GM12878 (cell line): Measurements from ENCODE around the gene APLP2. TPM values are rescaled to one million over a fixed set of nuclear protein-coding genes. Genes with fewer than 3 reads are reported as not detected.
A peak's percentile ranks its signal among the peaks of the same experiment; 100 is the strongest.

Source experiments
- ATAC-seq: fragments of 200-7000 bp; cut with Tn5 transposase; 3 replicates; pipeline ENCODE4 v1.9.1; 2020; ENCODE audit warnings: mild to moderate bottlenecking, moderate library complexity
- BruUV-seq: library from RNA; stranded (reverse); fragments of 400-500 nt; replicated peaks from 2 replicates; lab custom pipeline; 2021; lab: Mats Ljungman, UMichigan
- CTCF ChIA-PET: fragments of 300-600 bp; sonication (Branson Sonifier 250); formaldehyde crosslinking; extraction: SDS; loops from one replicate; lab custom pipeline; 2021; ENCODE audit warnings: inconsistent platforms; lab: Yijun Ruan, JAX
- POLR2A ChIA-PET: fragments of 350-600 bp; formaldehyde crosslinking; extraction: SDS; loops from one replicate; lab custom pipeline; 2021; ENCODE audit warnings: inconsistent platforms; lab: Charles Lee
- RAD21 ChIA-PET: fragments of 300-600 bp; sonication (Branson Sonifier 250); formaldehyde crosslinking; loops from one replicate; lab custom pipeline; 2023; ENCODE audit warnings: antibody characterized with exemption; ENCODE audit not compliant: unreplicated experiment; lab: Charles Lee
- SMC1A ChIA-PET: fragments of 300-600 bp; sonication (Branson Sonifier 250); formaldehyde crosslinking; loops from one replicate; lab custom pipeline; 2023; ENCODE audit not compliant: unreplicated experiment, uncharacterized antibody; lab: Charles Lee
- DNase-seq: peaks from one replicate; pipeline ENCODE4 v3.0.0-alpha.2; 2011; ENCODE audit warnings: low read depth, low spot score
- FAIRE-seq: peaks from 3 replicates; lab custom pipeline; 2011; peaks lifted over from hg19 to GRCh38; lab: Jason Lieb, UNC
- H2AFZ ChIP-seq: 2 replicates; pipeline ENCODE4 v1.6.0; 2011; ENCODE audit warnings: low read depth, low read length, control low read depth; ENCODE audit not compliant: control insufficient read depth
- H3K27ac ChIP-seq: 2 replicates; pipeline ENCODE4 v1.5.1; 2011; ENCODE audit warnings: control low read depth; ENCODE audit not compliant: control insufficient read depth, insufficient read depth
- H3K27me3 ChIP-seq, 2 experiments: replicated peaks in 1 of 2; 2 replicates each; pipeline versions ENCODE4 v1.6.0 to v1.6.1; 2011; ENCODE audit warnings: low read length in 1 of 2; ENCODE audit not compliant: control insufficient read depth in 2 of 2, insufficient read depth in 2 of 2
- H3K36me3 ChIP-seq, 2 experiments: 2 replicates each; pipeline ENCODE4 v1.5.1; 2011; ENCODE audit warnings: low read length in 1 of 2; ENCODE audit not compliant: control insufficient read depth in 2 of 2, insufficient read depth in 2 of 2
- H3K4me1 ChIP-seq: 2 replicates; pipeline ENCODE4 v1.6.1; 2011; ENCODE audit warnings: mild to moderate bottlenecking, low read length, moderate library complexity, mixed read lengths; ENCODE audit not compliant: control insufficient read depth, insufficient read depth
- H3K4me2 ChIP-seq: 2 replicates; pipeline ENCODE4 v1.6.0; 2011; ENCODE audit warnings: control low read depth; ENCODE audit not compliant: control insufficient read depth, insufficient read depth
- H3K4me3 ChIP-seq: fragments of 200-600 bp; sonication (generic); 2 replicates; pipeline ENCODE4 v1.5.1; 2016
- H3K79me2 ChIP-seq: 2 replicates; pipeline ENCODE4 v1.6.0; 2011; ENCODE audit warnings: low read length; ENCODE audit not compliant: control insufficient read depth, insufficient read depth
- H3K9ac ChIP-seq: 2 replicates; pipeline ENCODE4 v1.8.0; 2011; ENCODE audit warnings: low read length, control low read depth, mixed read lengths; ENCODE audit not compliant: control insufficient read depth, insufficient read depth
- H3K9me3 ChIP-seq: replicated peaks from 3 replicates; pipeline ENCODE4 v1.5.1; 2011; ENCODE audit warnings: mild to moderate bottlenecking, low read length; ENCODE audit not compliant: control insufficient read depth, insufficient read depth
- H4K20me1 ChIP-seq: 2 replicates; pipeline ENCODE4 v1.6.0; 2011; ENCODE audit not compliant: control insufficient read depth, insufficient read depth
- JUND ChIP-seq: IDR thresholded peaks from 2 replicates; pipeline ENCODE4 v1.6.1; 2012; ENCODE audit warnings: low read depth, mild to moderate bottlenecking, low read length, improper control_type of control experiment, moderate library complexity
- PAX8 ChIP-seq: fragments of 450-650 bp; IDR thresholded peaks from 2 replicates; pipeline ENCODE4 v1.6.1; 2017; ENCODE audit warnings: mild to moderate bottlenecking, moderate library complexity
- PML ChIP-seq: IDR thresholded peaks from 2 replicates; pipeline ENCODE4 v1.6.1; 2012; ENCODE audit warnings: low read length, inconsistent platforms
- RB1 ChIP-seq: fragments of 450-650 bp; formaldehyde crosslinking; IDR thresholded peaks from 2 replicates; pipeline ENCODE4 v1.6.1; 2017; ENCODE audit warnings: mild to moderate bottlenecking, borderline replicate concordance
- SMAD5 ChIP-seq: IDR thresholded peaks from 2 replicates; pipeline ENCODE4 v1.6.1; 2016; ENCODE audit warnings: antibody characterized with exemption, low read depth
- ZSCAN29 ChIP-seq: fragments of 450-650 bp; IDR thresholded peaks from 2 replicates; pipeline ENCODE4 v1.6.1; 2017; ENCODE audit warnings: mild to moderate bottlenecking, moderate library complexity
- WGBS: methylation state at CpG from one replicate; pipeline ENCODE4 v1.1.6; 2016; ENCODE audit warnings: low lambda C conversion rate; ENCODE audit not compliant: insufficient replicate concordance, insufficient coverage; ENCODE audit errors: missing lambda C conversion rate; 5-methylcytosine and 5-hydroxymethylcytosine counted together
- in situ Hi-C: fragments of 300-500 bp; cut with MboI; formaldehyde crosslinking; loops from 9 replicates; pipeline ENCODE4 v1.14.3; 2018; ENCODE audit warnings: mixed read lengths
- intact Hi-C: fragments of 100-400 bp; cut with micrococcal nuclease; formaldehyde crosslinking; loops from one replicate; pipeline ENCODE4 v1.14.2; 2022; ENCODE audit not compliant: unreplicated experiment
- polyA plus RNA-seq, 11 experiments: library from polyadenylated mRNA; depleted of rRNA in 4 of 11; unstranded in 6 of 11; stranded (reverse) in 5 of 11; fragments of >200 nt; fragmentation: Nextera tagmentation in 4 of 11; fragmentation: Illumina TruSeq in 1 of 11; extraction: Ambion mirVana in 4 of 11; extraction: Trizol in 1 of 11; gene quantifications; 1 replicate in 1 of 11; 2 replicates in 10 of 11; pipeline versions ENCODE4 v1.2.1 to v1.2.3, GENCODE V29; 2011 to 2016; ENCODE audit warnings: inconsistent platforms in 2 of 11, missing spikeins in 2 of 11, low read depth in 1 of 11
- total RNA-seq, 4 experiments: library from RNA; depleted of rRNA in 3 of 4; stranded (reverse); fragments of >200 nt in 3 of 4; fragmentation: Illumina TruSeq in 1 of 4; extraction: Trizol in 1 of 4; gene quantifications; 2 replicates each; pipeline versions ENCODE4 v1.2.1 to v1.2.3, GENCODE V29; 2013 to 2021
- TF ChIP-seq, protein P1 (sequence below), 3 experiments: IDR thresholded peaks in 2 of 3; conservative IDR thresholded peaks in 1 of 3; 2 replicates each; pipeline ENCODE4 v1.5.1; 2011; ENCODE audit warnings: low read depth in 3 of 3, low read length in 3 of 3, mild to moderate bottlenecking in 3 of 3, control low read depth in 2 of 3, moderate library complexity in 2 of 3, inconsistent platforms in 1 of 3, mixed read lengths in 1 of 3; ENCODE audit not compliant: control insufficient read depth in 2 of 3, insufficient read depth in 1 of 3; ENCODE audit errors: extremely low read depth in 1 of 3
- TF ChIP-seq, protein P2 (sequence below): fragments of 150-350 bp; IDR thresholded peaks from 2 replicates; pipeline ENCODE4 v1.6.1; 2016; ENCODE audit warnings: low read depth, low read length
- TF ChIP-seq, protein P3 (sequence below): IDR thresholded peaks from 2 replicates; pipeline ENCODE4 v1.6.1; 2012; ENCODE audit warnings: low read depth, low read length, improper control_type of control experiment
- TF ChIP-seq, protein P4 (sequence below): IDR thresholded peaks from 2 replicates; pipeline ENCODE4 v1.6.1; 2011; ENCODE audit warnings: mild to moderate bottlenecking, low read depth, low read length, moderate library complexity; ENCODE audit not compliant: insufficient replicate concordance

APLP2 gene
- total and polyA plus RNA-seq, 10 of the 15 experiments (the other 5 are each of a cell fraction or from before 2014, with no cell fraction given): 2.3 to 38.8 (median 21.3) TPM

DNA sequence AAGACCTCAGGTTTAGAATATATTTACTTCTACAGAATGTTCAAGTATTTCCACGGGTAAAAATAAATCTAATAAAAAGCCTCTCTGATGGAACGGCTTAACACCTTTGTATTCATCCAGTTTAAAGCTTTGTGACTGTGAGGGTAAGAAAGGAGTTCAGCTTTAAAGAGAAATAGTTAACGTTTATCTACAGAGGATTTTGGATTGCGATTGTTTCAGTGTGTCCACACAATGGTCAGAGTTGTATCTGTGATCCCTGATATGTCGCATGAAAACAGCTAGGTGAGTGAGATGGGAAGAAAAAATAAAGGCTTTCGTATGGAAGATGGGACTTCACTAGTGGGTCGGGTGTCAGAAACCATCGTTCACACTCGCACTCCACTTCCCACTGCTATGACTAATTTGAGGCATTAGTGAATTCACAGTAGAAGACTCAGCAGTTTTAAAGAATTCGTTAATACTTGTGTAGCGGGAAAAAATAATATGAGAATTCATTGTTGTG lies 1.6 kb downstream of the APLP2 start:
- Histone ChIP-seq H3K9ac (no peak overlapping the region), H3K79me2 (no peaks in the 10 kb centered on the region), H3K27ac (no peak overlapping the region), H3K4me3 (peak overlapping the region; percentile 38), H3K4me2 (peak overlapping the region; percentile 69), H2AFZ (no peak overlapping the region), H4K20me1 (no peaks in the 10 kb centered on the region), H3K4me1 (no peaks in the 10 kb centered on the region), H3K36me3 (no peaks in the 10 kb centered on the region), H3K9me3 (no peaks in the 10 kb centered on the region), H3K27me3 (peaks cover 0 to 3% of the 10 kb centered on the region in 2 experiments; a peak in 1 of 4 replicates)
- WGBS: 68% methylated on average over 11 of the region's 11 CpGs
- ATAC-seq: no peak
- CTCF ChIA-PET: interaction anchor here (1.0 to 1.7 kb wide), 12 partner anchors 15 to 229 kb away, joined by 3 to 9 read pairs (median 4); no protein-coding TSS in a partner anchor
- RAD21 ChIA-PET: interaction anchor here (1.0 to 2.2 kb wide), 8 partner anchors 10 to 68 kb away, joined by 3 to 12 read pairs (median 4); partner anchors contain the start of gene PRDM10
- intact Hi-C loops: loop anchor here (5.0 kb wide), 1 partner anchor 61 kb away; no protein-coding TSS in a partner anchor
- TF ChIP-seq PML: no peak
- TF ChIP-seq JUND: no peak
- TF ChIP-seq, protein P1, sequence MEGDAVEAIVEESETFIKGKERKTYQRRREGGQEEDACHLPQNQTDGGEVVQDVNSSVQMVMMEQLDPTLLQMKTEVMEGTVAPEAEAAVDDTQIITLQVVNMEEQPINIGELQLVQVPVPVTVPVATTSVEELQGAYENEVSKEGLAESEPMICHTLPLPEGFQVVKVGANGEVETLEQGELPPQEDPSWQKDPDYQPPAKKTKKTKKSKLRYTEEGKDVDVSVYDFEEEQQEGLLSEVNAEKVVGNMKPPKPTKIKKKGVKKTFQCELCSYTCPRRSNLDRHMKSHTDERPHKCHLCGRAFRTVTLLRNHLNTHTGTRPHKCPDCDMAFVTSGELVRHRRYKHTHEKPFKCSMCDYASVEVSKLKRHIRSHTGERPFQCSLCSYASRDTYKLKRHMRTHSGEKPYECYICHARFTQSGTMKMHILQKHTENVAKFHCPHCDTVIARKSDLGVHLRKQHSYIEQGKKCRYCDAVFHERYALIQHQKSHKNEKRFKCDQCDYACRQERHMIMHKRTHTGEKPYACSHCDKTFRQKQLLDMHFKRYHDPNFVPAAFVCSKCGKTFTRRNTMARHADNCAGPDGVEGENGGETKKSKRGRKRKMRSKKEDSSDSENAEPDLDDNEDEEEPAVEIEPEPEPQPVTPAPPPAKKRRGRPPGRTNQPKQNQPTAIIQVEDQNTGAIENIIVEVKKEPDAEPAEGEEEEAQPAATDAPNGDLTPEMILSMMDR (IDR thresholded peaks at IDR 0.05 in 2 of 3, conservative IDR thresholded peaks at IDR 0.05 in 1 of 3; ENCODE audit: control insufficient read depth in 2 of 3, extremely low read depth in 1 of 3, insufficient read depth in 1 of 3, low read depth in 3 of 3, low read length in 3 of 3): no peak
- TF ChIP-seq, protein P2, sequence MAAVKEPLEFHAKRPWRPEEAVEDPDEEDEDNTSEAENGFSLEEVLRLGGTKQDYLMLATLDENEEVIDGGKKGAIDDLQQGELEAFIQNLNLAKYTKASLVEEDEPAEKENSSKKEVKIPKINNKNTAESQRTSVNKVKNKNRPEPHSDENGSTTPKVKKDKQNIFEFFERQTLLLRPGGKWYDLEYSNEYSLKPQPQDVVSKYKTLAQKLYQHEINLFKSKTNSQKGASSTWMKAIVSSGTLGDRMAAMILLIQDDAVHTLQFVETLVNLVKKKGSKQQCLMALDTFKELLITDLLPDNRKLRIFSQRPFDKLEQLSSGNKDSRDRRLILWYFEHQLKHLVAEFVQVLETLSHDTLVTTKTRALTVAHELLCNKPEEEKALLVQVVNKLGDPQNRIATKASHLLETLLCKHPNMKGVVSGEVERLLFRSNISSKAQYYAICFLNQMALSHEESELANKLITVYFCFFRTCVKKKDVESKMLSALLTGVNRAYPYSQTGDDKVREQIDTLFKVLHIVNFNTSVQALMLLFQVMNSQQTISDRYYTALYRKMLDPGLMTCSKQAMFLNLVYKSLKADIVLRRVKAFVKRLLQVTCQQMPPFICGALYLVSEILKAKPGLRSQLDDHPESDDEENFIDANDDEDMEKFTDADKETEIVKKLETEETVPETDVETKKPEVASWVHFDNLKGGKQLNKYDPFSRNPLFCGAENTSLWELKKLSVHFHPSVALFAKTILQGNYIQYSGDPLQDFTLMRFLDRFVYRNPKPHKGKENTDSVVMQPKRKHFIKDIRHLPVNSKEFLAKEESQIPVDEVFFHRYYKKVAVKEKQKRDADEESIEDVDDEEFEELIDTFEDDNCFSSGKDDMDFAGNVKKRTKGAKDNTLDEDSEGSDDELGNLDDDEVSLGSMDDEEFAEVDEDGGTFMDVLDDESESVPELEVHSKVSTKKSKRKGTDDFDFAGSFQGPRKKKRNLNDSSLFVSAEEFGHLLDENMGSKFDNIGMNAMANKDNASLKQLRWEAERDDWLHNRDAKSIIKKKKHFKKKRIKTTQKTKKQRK: no peak
- TF ChIP-seq ZSCAN29: no peak
- no peak for TF ChIP-seq SMAD5
- TF ChIP-seq, protein P3, sequence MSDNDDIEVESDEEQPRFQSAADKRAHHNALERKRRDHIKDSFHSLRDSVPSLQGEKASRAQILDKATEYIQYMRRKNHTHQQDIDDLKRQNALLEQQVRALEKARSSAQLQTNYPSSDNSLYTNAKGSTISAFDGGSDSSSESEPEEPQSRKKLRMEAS: no peak
- TF ChIP-seq, protein P4, sequence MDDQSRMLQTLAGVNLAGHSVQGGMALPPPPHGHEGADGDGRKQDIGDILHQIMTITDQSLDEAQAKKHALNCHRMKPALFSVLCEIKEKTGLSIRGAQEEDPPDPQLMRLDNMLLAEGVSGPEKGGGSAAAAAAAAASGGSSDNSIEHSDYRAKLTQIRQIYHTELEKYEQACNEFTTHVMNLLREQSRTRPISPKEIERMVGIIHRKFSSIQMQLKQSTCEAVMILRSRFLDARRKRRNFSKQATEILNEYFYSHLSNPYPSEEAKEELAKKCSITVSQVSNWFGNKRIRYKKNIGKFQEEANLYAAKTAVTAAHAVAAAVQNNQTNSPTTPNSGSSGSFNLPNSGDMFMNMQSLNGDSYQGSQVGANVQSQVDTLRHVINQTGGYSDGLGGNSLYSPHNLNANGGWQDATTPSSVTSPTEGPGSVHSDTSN: no peak
- TF ChIP-seq PAX8: no peak
- no peak for TF ChIP-seq RB1
- SMC1A ChIA-PET: interaction anchor here (0.5 to 2.3 kb wide), 19 partner anchors 15 to 752 kb away, joined by 3 to 14 read pairs (median 3); partner anchors contain the start of gene PRDM10
- FAIRE-seq: no peak
- DNase-seq: no peak
- POLR2A ChIA-PET: interaction anchor here (0.6 to 1.4 kb wide), 3 partner anchors 64 to 68 kb away, joined by 6 to 11 read pairs (median 6); no protein-coding TSS in a partner anchor
- in situ Hi-C loops: no loop called here
- BruUV-seq: no TSS peak
